Measurements from ENCODE around the gene RIMKLA.

DNA sequence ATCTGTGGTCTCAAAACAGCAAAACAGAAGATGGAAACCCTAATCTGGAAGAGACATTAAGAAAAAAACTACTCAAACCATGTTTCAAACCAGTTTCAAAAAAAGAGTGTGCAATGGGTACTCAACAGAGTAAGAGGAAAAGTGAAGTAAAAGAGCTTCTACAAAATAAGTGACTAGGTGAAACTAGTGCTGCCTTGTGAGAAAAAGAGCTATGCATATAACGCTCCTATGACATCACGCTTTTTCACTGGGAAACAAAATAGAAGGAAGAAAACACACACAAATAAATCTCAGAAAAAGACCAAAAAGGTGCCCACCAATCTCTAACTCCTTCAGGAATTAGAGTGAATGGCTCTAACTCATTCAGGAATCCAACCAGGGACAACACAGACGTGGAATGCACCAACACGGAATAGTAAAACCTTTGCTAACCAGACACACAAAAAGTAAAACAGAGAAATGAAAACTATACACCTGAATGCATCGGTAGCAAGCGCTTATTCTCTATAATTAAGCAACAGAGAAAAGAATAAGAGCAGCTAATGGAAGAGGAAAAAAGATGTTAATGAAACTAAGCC, 46.8 kb upstream of the RIMKLA start:
- TF ChIP-seq, protein P1, sequence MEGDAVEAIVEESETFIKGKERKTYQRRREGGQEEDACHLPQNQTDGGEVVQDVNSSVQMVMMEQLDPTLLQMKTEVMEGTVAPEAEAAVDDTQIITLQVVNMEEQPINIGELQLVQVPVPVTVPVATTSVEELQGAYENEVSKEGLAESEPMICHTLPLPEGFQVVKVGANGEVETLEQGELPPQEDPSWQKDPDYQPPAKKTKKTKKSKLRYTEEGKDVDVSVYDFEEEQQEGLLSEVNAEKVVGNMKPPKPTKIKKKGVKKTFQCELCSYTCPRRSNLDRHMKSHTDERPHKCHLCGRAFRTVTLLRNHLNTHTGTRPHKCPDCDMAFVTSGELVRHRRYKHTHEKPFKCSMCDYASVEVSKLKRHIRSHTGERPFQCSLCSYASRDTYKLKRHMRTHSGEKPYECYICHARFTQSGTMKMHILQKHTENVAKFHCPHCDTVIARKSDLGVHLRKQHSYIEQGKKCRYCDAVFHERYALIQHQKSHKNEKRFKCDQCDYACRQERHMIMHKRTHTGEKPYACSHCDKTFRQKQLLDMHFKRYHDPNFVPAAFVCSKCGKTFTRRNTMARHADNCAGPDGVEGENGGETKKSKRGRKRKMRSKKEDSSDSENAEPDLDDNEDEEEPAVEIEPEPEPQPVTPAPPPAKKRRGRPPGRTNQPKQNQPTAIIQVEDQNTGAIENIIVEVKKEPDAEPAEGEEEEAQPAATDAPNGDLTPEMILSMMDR (IDR thresholded peaks at IDR 0.05), result no peak
- no peak for TF ChIP-seq POLR2A (IDR thresholded peaks at IDR 0.05)
